ENCODE results near the gene PDZRN3.
"Not testable (repeated sequence)": the region's sequence is repeated elsewhere in the genome, so short reads cannot be mapped to it uniquely, and the experiment has no call there.

Gene PDZRN3

GRCh38 chr3:73471986-73472787, 152.6 kb downstream of the PDZRN3 start:
- Histone ChIP-seq H3K9me3 (no peaks in the 10 kb centered on the region), H3K27me3 (no peaks in the 10 kb centered on the region), H3K27ac (no peak overlapping the region), H3K4me1 (peaks cover 0 to 47% (median 3%) of the 10 kb centered on the region in 4 donors), H3K4me3 (no peak overlapping the region), H3K36me3 (no peaks in the 10 kb centered on the region)
- TF ChIP-seq CTCF (IDR thresholded peaks at IDR 0.05), result no peak
- no peak for DNase-seq
- intact Hi-C loops (cut with DNase I; ENCODE audit: low total_unique reads), result no loop called here

GRCh38 chr3:73470860-73471259, 153.9 kb downstream of the PDZRN3 start:
- no peaks in the 10 kb centered on the region for H3K27me3 ChIP-seq
- no peak for TF ChIP-seq CTCF (IDR thresholded peaks at IDR 0.05)
- H3K27ac ChIP-seq, result no peak overlapping the region
- H3K36me3 ChIP-seq, result no peaks in the 10 kb centered on the region
- intact Hi-C loops (cut with DNase I; ENCODE audit: low total_unique reads), result no loop called here
- H3K4me3 ChIP-seq, result no peak overlapping the region
- H3K9me3 ChIP-seq, result no peaks in the 10 kb centered on the region
- H3K4me1 ChIP-seq, result peaks cover 0 to 44% (median 3%) of the 10 kb centered on the region in 4 donors
- no peak for DNase-seq

GRCh38 chr3:73469331-73469730, 155.4 kb downstream of the PDZRN3 start:
- H3K27ac ChIP-seq, result no peak overlapping the region
- TF ChIP-seq CTCF (IDR thresholded peaks at IDR 0.05), result no peak
- no peaks in the 10 kb centered on the region for H3K27me3 ChIP-seq
- H3K4me1 ChIP-seq, result peaks cover 0 to 43% (median 3%) of the 10 kb centered on the region in 4 donors
- no peaks in the 10 kb centered on the region for H3K9me3 ChIP-seq
- no peak for DNase-seq
- no peaks in the 10 kb centered on the region for H3K36me3 ChIP-seq
- no peak overlapping the region for H3K4me3 ChIP-seq
- intact Hi-C loops (cut with DNase I; ENCODE audit: low total_unique reads), result no loop called here

GRCh38 chr3:73467211-73467610, 157.5 kb downstream of the PDZRN3 start:
- Histone ChIP-seq H3K27ac (no peak overlapping the region), H3K27me3 (no peaks in the 10 kb centered on the region), H3K36me3 (no peaks in the 10 kb centered on the region), H3K4me1 (peaks cover 0 to 39% (median 2%) of the 10 kb centered on the region in 4 donors), H3K9me3 (no peaks in the 10 kb centered on the region), H3K4me3 (no peak overlapping the region)
- intact Hi-C loops (cut with DNase I; ENCODE audit: low total_unique reads), result no loop called here
- no peak for DNase-seq
- TF ChIP-seq CTCF (IDR thresholded peaks at IDR 0.05), result no peak

- no peak overlapping the region for H3K27ac ChIP-seq
- H3K27me3 ChIP-seq, result no peaks in the 10 kb centered on the region
- DNase-seq, result no peak
- H3K36me3 ChIP-seq, result no peaks in the 10 kb centered on the region
- intact Hi-C loops (cut with DNase I; ENCODE audit: low total_unique reads), result no loop called here
- TF ChIP-seq CTCF (IDR thresholded peaks at IDR 0.05), result no peak
- no peaks in the 10 kb centered on the region for H3K9me3 ChIP-seq
- H3K4me1 ChIP-seq, result peaks cover 0 to 41% (median 2%) of the 10 kb centered on the region in 4 donors
- no peak overlapping the region for H3K4me3 ChIP-seq
Observed at GRCh38 chr3:73465926-73466325, 158.8 kb downstream of the PDZRN3 start.

GRCh38 chr3:73464126-73464525, 160.6 kb downstream of the PDZRN3 start:
- H3K4me3 ChIP-seq, H3K27me3 ChIP-seq, H3K9me3 ChIP-seq, H3K36me3 ChIP-seq, H3K27ac ChIP-seq, DNase-seq: not testable (repeated sequence)
- H3K4me1 ChIP-seq, result peaks cover 0 to 36% (median 2%) of the 10 kb centered on the region in 4 donors
- intact Hi-C loops (cut with DNase I; ENCODE audit: low total_unique reads), result loop anchor here (5.0 kb wide), 1 partner anchor 42 kb away; no protein-coding TSS in a partner anchor

Data from tibial artery (tissue), 4 donors.